H9 (cell line): ENCODE data around the gene DLGAP4. TPM values are rescaled to one million over a fixed set of nuclear protein-coding genes. Genes with fewer than 3 reads are reported as not detected.

Source experiments
- DNase-seq: peaks from one replicate; pipeline ENCODE4 v3.0.0-alpha.2; 2017
- H2AFZ ChIP-seq: one replicate; pipeline ENCODE4 v1.6.1; 2013; ENCODE audit warnings: mild to moderate bottlenecking, low read length, control low read depth, moderate library complexity
- H2AK5ac ChIP-seq: 2 replicates; pipeline ENCODE4 v1.6.1; 2013; ENCODE audit warnings: low read length, control low read depth, mixed read lengths; ENCODE audit not compliant: insufficient read length
- H2BK120ac ChIP-seq: one replicate; pipeline ENCODE4 v1.6.1; 2013; ENCODE audit warnings: low read depth, mild to moderate bottlenecking, low read length, control low read depth, inconsistent platforms; ENCODE audit not compliant: poor library complexity, severe bottlenecking
- H2BK12ac ChIP-seq: 2 replicates; pipeline ENCODE4 v1.6.1; 2013; ENCODE audit warnings: low read length, control low read depth, mixed read lengths, low read depth; ENCODE audit not compliant: insufficient read length
- H2BK15ac ChIP-seq: 2 replicates; pipeline ENCODE4 v1.6.1; 2013; ENCODE audit warnings: low read depth, low read length, control low read depth
- H2BK20ac ChIP-seq: one replicate; pipeline ENCODE4 v1.6.1; 2013; ENCODE audit warnings: low read depth, mild to moderate bottlenecking, low read length, control low read depth, inconsistent platforms; ENCODE audit not compliant: poor library complexity, severe bottlenecking
- H2BK5ac ChIP-seq: 2 replicates; pipeline ENCODE4 v1.6.1; 2013; ENCODE audit warnings: low read length, control low read depth, mixed read lengths; ENCODE audit not compliant: insufficient read length
- H3K14ac ChIP-seq: 2 replicates; pipeline ENCODE4 v1.6.1; 2013; ENCODE audit warnings: low read length, control low read depth; ENCODE audit not compliant: insufficient read depth
- H3K18ac ChIP-seq: 2 replicates; pipeline ENCODE4 v1.6.1; 2013; ENCODE audit warnings: low read depth, mild to moderate bottlenecking, mixed read lengths, low read length, control low read depth; ENCODE audit not compliant: insufficient read length
- H3K23ac ChIP-seq: 2 replicates; pipeline ENCODE4 v1.6.1; 2013; ENCODE audit warnings: low read length, control low read depth, mixed read lengths, low read depth; ENCODE audit not compliant: insufficient read length
- H3K23me2 ChIP-seq: 2 replicates; pipeline ENCODE4 v1.6.1; 2013; ENCODE audit warnings: low read depth, mild to moderate bottlenecking, mixed read lengths, low read length, control low read depth; ENCODE audit not compliant: insufficient read length, poor library complexity, severe bottlenecking
- H3K27ac ChIP-seq: 2 replicates; pipeline ENCODE4 v1.5.1; 2013; ENCODE audit warnings: low read length, control low read depth, mixed read lengths, low read depth; ENCODE audit not compliant: insufficient read length
- H3K27me3 ChIP-seq: 2 replicates; pipeline ENCODE4 v1.6.1; 2013; ENCODE audit warnings: low read length, control low read depth, inconsistent platforms; ENCODE audit not compliant: insufficient read depth
- H3K4ac ChIP-seq: 2 replicates; pipeline ENCODE4 v1.6.1; 2013; ENCODE audit warnings: low read depth, mild to moderate bottlenecking, control low read depth, inconsistent platforms, low read length, moderate library complexity
- H3K4me1 ChIP-seq: 2 replicates; pipeline ENCODE4 v1.6.1; 2013; ENCODE audit warnings: low read length, control low read depth, inconsistent platforms; ENCODE audit not compliant: insufficient read depth
- H3K4me2 ChIP-seq: 2 replicates; pipeline ENCODE4 v1.6.1; 2013; ENCODE audit warnings: low read length, control low read depth, mixed read lengths; ENCODE audit not compliant: insufficient read length, insufficient read depth
- H3K56ac ChIP-seq: 2 replicates; pipeline ENCODE4 v1.6.1; 2013; ENCODE audit warnings: low read depth, mild to moderate bottlenecking, mixed read lengths, low read length, control low read depth; ENCODE audit not compliant: insufficient read length
- H3K79me1 ChIP-seq: 2 replicates; pipeline ENCODE4 v1.6.1; 2013; ENCODE audit warnings: low read depth, mild to moderate bottlenecking, moderate library complexity, low read length, control low read depth, inconsistent platforms; ENCODE audit not compliant: insufficient read depth, poor library complexity, severe bottlenecking
- H3K79me2 ChIP-seq: 2 replicates; pipeline ENCODE4 v1.6.1; 2013; ENCODE audit warnings: low read length, control low read depth, inconsistent platforms; ENCODE audit not compliant: insufficient read depth
- H3K9ac ChIP-seq: 2 replicates; pipeline ENCODE4 v1.6.1; 2013; ENCODE audit warnings: low read length, control low read depth, mixed read lengths; ENCODE audit not compliant: insufficient read length; ENCODE audit errors: extremely low read depth
- H3K9me3 ChIP-seq: one replicate; pipeline ENCODE4 v1.6.1; 2013; ENCODE audit warnings: low read depth, low read length, inconsistent platforms; ENCODE audit not compliant: control insufficient read depth
- H3T11ph ChIP-seq: one replicate; pipeline ENCODE4 v1.6.1; 2013; ENCODE audit warnings: mild to moderate bottlenecking, low read length, control low read depth, inconsistent platforms
- H4K20me1 ChIP-seq: one replicate; pipeline ENCODE4 v1.6.1; 2013; ENCODE audit not compliant: control insufficient read depth, insufficient read length, insufficient read depth
- H4K5ac ChIP-seq: 2 replicates; pipeline ENCODE4 v1.6.1; 2013; ENCODE audit warnings: low read depth, mild to moderate bottlenecking, mixed read lengths, low read length, control low read depth; ENCODE audit not compliant: insufficient read length
- H4K8ac ChIP-seq: replicated peaks from 2 replicates; pipeline ENCODE4 v1.6.1; 2013; ENCODE audit warnings: low read length, control low read depth, mixed read lengths, low read depth; ENCODE audit not compliant: insufficient read length
- H4K91ac ChIP-seq: 2 replicates; pipeline ENCODE4 v1.6.1; 2013; ENCODE audit warnings: low read depth, mild to moderate bottlenecking, moderate library complexity, mixed read lengths, low read length, control low read depth; ENCODE audit not compliant: insufficient read length
- H3K27ac Mint-ChIP-seq, 3 experiments: 2 replicates in 2 of 3; 3 replicates in 1 of 3; pipeline ENCODE4 v1.8.0; 2020 to 2021; ENCODE audit warnings: mixed read lengths in 3 of 3, mild to moderate bottlenecking in 1 of 3, moderate library complexity in 1 of 3
- H3K27me3 Mint-ChIP-seq: 2 replicates; pipeline ENCODE4 v1.8.0; 2021; ENCODE audit warnings: low read depth, mild to moderate bottlenecking, moderate library complexity, mixed read lengths
- H3K36me3 Mint-ChIP-seq, 3 experiments: 2 replicates in 2 of 3; 3 replicates in 1 of 3; pipeline ENCODE4 v1.8.0; 2020 to 2021; ENCODE audit warnings: low read depth in 3 of 3, mixed read lengths in 3 of 3; ENCODE audit not compliant: insufficient read depth in 1 of 3
- H3K4me1 Mint-ChIP-seq, 2 experiments: 2 replicates each; pipeline ENCODE4 v1.8.0; 2020; ENCODE audit warnings: mixed read lengths in 2 of 2
- H3K4me3 Mint-ChIP-seq, 2 experiments: 2 replicates in 1 of 2; 3 replicates in 1 of 2; pipeline ENCODE4 v1.8.0; 2020 to 2021; ENCODE audit warnings: mild to moderate bottlenecking in 2 of 2, mixed read lengths in 2 of 2, moderate library complexity in 1 of 2
- H3K9me3 Mint-ChIP-seq, 2 experiments: 2 replicates in 1 of 2; 3 replicates in 1 of 2; pipeline ENCODE4 v1.8.0; 2020; ENCODE audit warnings: mild to moderate bottlenecking in 2 of 2, mixed read lengths in 2 of 2, moderate library complexity in 1 of 2
- WGBS: extraction: QIAGEN DNeasy Blood & Tissue Kit; methylation state at CpG from one replicate; pipeline ENCODE4 v1.1.7; 2013; ENCODE audit warnings: missing lambda C conversion rate, low lambda C conversion rate, mixed read lengths; ENCODE audit not compliant: insufficient read length; ENCODE audit errors: extremely low coverage; 5-methylcytosine and 5-hydroxymethylcytosine counted together
- total RNA-seq: library from RNA; stranded (reverse); gene quantifications from 2 replicates; pipeline ENCODE4 v1.2.1, GENCODE V29; 2021
- TF ChIP-seq, protein P1 (sequence below): fragments of 200-600 bp; sonication (generic); conservative IDR thresholded peaks from 3 replicates; pipeline ENCODE4 v1.8.0; 2021; ENCODE audit warnings: antibody characterized with exemption, mild to moderate bottlenecking

DLGAP4 gene
- total RNA-seq, 1 experiment from 2014 or later, result 48.0 TPM

DNA sequence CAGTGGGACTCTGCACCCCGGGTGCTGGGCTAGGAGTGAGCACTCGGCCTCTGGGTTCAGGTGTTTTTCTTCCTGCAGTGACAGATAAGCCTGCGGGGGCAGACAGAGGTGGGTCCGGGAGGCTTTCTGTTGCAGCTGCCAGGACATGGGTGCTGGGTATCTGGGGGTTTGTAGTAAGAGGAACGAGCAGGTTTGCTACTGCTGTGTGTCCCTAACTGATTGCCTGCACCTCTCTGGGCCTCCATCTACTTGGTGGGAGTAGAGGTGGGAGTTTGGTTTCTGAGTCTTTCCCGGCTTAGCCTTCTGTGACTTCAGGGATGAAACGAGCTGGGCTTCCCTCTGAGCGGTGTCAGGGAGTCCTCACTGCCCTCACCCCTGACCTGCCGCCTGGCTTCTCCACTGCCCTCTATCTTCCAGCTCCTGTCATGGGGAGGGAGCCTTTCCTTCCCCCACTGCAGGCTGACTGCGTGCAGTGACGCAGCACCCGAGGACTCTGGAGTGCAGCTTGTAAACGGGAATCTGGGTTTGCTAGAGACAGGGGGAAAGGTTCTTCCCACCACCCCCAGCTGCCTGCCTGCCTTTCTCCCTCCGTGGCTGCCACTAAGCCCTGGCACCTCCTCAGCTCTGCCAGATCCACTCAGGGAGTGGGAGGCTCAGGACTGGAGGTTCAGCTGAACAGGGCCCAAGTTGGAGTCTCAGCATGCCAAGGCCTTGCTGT, 6.7 kb downstream of the DLGAP4 start:
- Histone ChIP-seq H4K5ac (no peak overlapping the region), H3K79me2 (no peaks in the 10 kb centered on the region), H3K56ac (no peak overlapping the region), H2BK5ac (no peak overlapping the region), H2BK20ac (no peak overlapping the region), H3K14ac (no peak overlapping the region), H3K23ac (no peak overlapping the region), H3K4me1 (no peaks in the 10 kb centered on the region), H4K8ac (no peak overlapping the region), H3K9me3 (no peaks in the 10 kb centered on the region), H3K9ac (no peak overlapping the region), H3K79me1 (no peaks in the 10 kb centered on the region), H4K20me1 (no peaks in the 10 kb centered on the region), H2BK15ac (no peak overlapping the region), H4K91ac (no peak overlapping the region), H3T11ph (no peak overlapping the region), H3K27ac (no peak overlapping the region), H3K23me2 (no peaks in the 10 kb centered on the region), H3K4ac (no peak overlapping the region), H2AFZ (no peak overlapping the region), H3K18ac (no peak overlapping the region), H3K27me3 (no peaks in the 10 kb centered on the region), H3K4me2 (no peak overlapping the region), H2AK5ac (no peak overlapping the region), H2BK12ac (no peak overlapping the region), H2BK120ac (no peak overlapping the region)
- Mint-ChIP-seq H3K27me3 (peaks cover 43% of the 10 kb centered on the region), H3K4me3 (no peak overlapping the region), H3K4me1 (peaks cover 4 to 14% of the 10 kb centered on the region in 2 experiments), H3K36me3 (no peaks in the 10 kb centered on the region; a peak in 1 of 7 replicates), H3K9me3 (no peaks in the 10 kb centered on the region), H3K27ac (no peak overlapping the region)
- TF ChIP-seq, protein P1, sequence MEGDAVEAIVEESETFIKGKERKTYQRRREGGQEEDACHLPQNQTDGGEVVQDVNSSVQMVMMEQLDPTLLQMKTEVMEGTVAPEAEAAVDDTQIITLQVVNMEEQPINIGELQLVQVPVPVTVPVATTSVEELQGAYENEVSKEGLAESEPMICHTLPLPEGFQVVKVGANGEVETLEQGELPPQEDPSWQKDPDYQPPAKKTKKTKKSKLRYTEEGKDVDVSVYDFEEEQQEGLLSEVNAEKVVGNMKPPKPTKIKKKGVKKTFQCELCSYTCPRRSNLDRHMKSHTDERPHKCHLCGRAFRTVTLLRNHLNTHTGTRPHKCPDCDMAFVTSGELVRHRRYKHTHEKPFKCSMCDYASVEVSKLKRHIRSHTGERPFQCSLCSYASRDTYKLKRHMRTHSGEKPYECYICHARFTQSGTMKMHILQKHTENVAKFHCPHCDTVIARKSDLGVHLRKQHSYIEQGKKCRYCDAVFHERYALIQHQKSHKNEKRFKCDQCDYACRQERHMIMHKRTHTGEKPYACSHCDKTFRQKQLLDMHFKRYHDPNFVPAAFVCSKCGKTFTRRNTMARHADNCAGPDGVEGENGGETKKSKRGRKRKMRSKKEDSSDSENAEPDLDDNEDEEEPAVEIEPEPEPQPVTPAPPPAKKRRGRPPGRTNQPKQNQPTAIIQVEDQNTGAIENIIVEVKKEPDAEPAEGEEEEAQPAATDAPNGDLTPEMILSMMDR, result no peak
- DNase-seq, result no peak
- WGBS, result no CpG with 5 or more reads among the region's 14 CpGs
